Glutamatergic neuron (in vitro differentiated cells): ENCODE data around the gene ASTN2. TPM values are rescaled to one million over a fixed set of nuclear protein-coding genes. Genes with fewer than 3 reads are reported as not detected.

ENCODE experiments used
- DNase-seq: peaks from one replicate; pipeline ENCODE4 v3.0.0; 2022
- H3K27ac Mint-ChIP-seq: one replicate; pipeline ENCODE4 v1.8.0; 2020; ENCODE audit warnings: mild to moderate bottlenecking, mixed read lengths, inconsistent platforms; ENCODE audit not compliant: unreplicated experiment
- H3K27me3 Mint-ChIP-seq: one replicate; pipeline ENCODE4 v1.8.0; 2020; ENCODE audit warnings: mild to moderate bottlenecking, moderate library complexity, mixed read lengths, inconsistent platforms; ENCODE audit not compliant: unreplicated experiment
- H3K36me3 Mint-ChIP-seq: one replicate; pipeline ENCODE4 v1.8.0; 2020; ENCODE audit warnings: mild to moderate bottlenecking, mixed read lengths, inconsistent platforms; ENCODE audit not compliant: unreplicated experiment
- H3K4me1 Mint-ChIP-seq: one replicate; pipeline ENCODE4 v1.8.0; 2020; ENCODE audit warnings: mild to moderate bottlenecking, low read depth, mixed read lengths, inconsistent platforms; ENCODE audit not compliant: unreplicated experiment
- H3K4me3 Mint-ChIP-seq: one replicate; pipeline ENCODE4 v1.8.0; 2020; ENCODE audit warnings: mild to moderate bottlenecking, mixed read lengths, inconsistent platforms; ENCODE audit not compliant: unreplicated experiment
- H3K9me3 Mint-ChIP-seq: one replicate; pipeline ENCODE4 v1.8.0; 2020; ENCODE audit warnings: mild to moderate bottlenecking, moderate library complexity, mixed read lengths, inconsistent platforms; ENCODE audit not compliant: unreplicated experiment
- CTCF ChIP-seq: fragments of 200-600 bp; sonication (generic); IDR thresholded peaks from one replicate; pipeline ENCODE4 v1.5.0; 2021; ENCODE audit not compliant: partially characterized antibody, unreplicated experiment
- total RNA-seq: library from RNA; stranded (reverse); fragmentation: NEBNext Ultra II Directional; extraction: Animal tissue kit (Norgen Biotek cat#: 25700); gene quantifications from one replicate; pipeline ENCODE4 v1.2.1, GENCODE V29; 2021; ENCODE audit not compliant: unreplicated experiment

Gene ASTN2
- total RNA-seq, 1 donor from 2014 or later, result 134 TPM

GRCh38 chr9:116658265-116658664, 756.6 kb downstream of the ASTN2 start:
- DNase-seq, result no peak

GRCh38 chr9:116656977-116657376, 757.9 kb downstream of the ASTN2 start:
- no peak overlapping the region for H3K4me3 Mint-ChIP-seq
- peaks cover 3% of the 10 kb centered on the region for H3K4me1 Mint-ChIP-seq
- no peaks in the 10 kb centered on the region for H3K9me3 Mint-ChIP-seq
- TF ChIP-seq CTCF, result no peak
- peaks cover 2% of the 10 kb centered on the region for H3K27me3 Mint-ChIP-seq
- H3K27ac Mint-ChIP-seq, result no peak overlapping the region
- no peaks in the 10 kb centered on the region for H3K36me3 Mint-ChIP-seq
- DNase-seq, result no peak

More at GRCh38 chr9:116658265-116658664, 756.6 kb downstream of the ASTN2 start:
- H3K36me3 Mint-ChIP-seq, result no peaks in the 10 kb centered on the region
- TF ChIP-seq CTCF, result no peak
- H3K4me3 Mint-ChIP-seq, result no peak overlapping the region
- no peaks in the 10 kb centered on the region for H3K9me3 Mint-ChIP-seq
- H3K27me3 Mint-ChIP-seq, result peaks cover 2% of the 10 kb centered on the region
- no peak overlapping the region for H3K27ac Mint-ChIP-seq
- H3K4me1 Mint-ChIP-seq, result peaks cover 3% of the 10 kb centered on the region

DNA sequence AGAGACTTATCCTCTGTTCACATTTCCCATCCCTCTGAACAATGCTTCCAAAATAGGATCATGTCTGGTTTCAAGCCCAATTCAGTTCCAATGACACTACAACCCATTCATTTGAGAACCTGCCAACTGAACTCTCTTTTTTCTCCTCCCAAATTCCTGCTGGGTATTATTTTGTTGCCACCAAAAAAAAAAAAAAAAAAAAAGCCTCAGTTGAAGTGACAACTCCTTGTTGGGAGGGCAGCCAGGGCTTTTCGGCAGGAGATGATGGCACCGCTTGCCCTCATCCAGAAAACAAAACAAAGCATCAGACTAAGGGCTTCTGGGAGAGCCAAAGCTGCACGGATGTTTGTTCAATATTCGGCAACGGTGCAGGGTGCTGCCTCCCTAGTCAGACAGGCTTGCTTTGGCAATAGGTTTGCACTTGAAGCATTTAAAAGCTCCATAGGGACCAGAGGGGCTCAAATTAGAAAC, 758.3 kb downstream of the ASTN2 start:
- no peaks in the 10 kb centered on the region for H3K36me3 Mint-ChIP-seq
- H3K9me3 Mint-ChIP-seq, result no peaks in the 10 kb centered on the region
- no peak overlapping the region for H3K27ac Mint-ChIP-seq
- TF ChIP-seq CTCF, result no peak
- H3K27me3 Mint-ChIP-seq, result peaks cover 2% of the 10 kb centered on the region
- no peak overlapping the region for H3K4me3 Mint-ChIP-seq
- no peak for DNase-seq
- H3K4me1 Mint-ChIP-seq, result peaks cover 3% of the 10 kb centered on the region

GRCh38 chr9:116654059-116654355, 760.9 kb downstream of the ASTN2 start:
- no peaks in the 10 kb centered on the region for H3K36me3 Mint-ChIP-seq
- no peak for TF ChIP-seq CTCF
- H3K27me3 Mint-ChIP-seq, result peaks cover 3% of the 10 kb centered on the region
- no peaks in the 10 kb centered on the region for H3K9me3 Mint-ChIP-seq
- H3K27ac Mint-ChIP-seq, result no peak overlapping the region
- no peak overlapping the region for H3K4me3 Mint-ChIP-seq
- peaks cover 3% of the 10 kb centered on the region for H3K4me1 Mint-ChIP-seq
- DNase-seq, result no peak

- DNase-seq, result no peak
- peaks cover 3% of the 10 kb centered on the region for H3K27me3 Mint-ChIP-seq
Observed at GRCh38 chr9:116653348-116654058, 761.4 kb downstream of the ASTN2 start.

More at GRCh38 chr9:116653348-116654058, 761.4 kb downstream of the ASTN2 start:
- Mint-ChIP-seq H3K4me1 (peaks cover 3% of the 10 kb centered on the region), H3K9me3 (no peaks in the 10 kb centered on the region), H3K4me3 (no peak overlapping the region), H3K36me3 (no peaks in the 10 kb centered on the region), H3K27ac (no peak overlapping the region)
- TF ChIP-seq CTCF, result no peak
